GM18909 (cell line): Measurements from ENCODE around the gene RINT1.
"Not testable (repeated sequence)": the region's sequence is repeated elsewhere in the genome, so short reads cannot be mapped to it uniquely, and the experiment has no call there.

Experiments used
- ATAC-seq: cut with Tn5 transposase; IDR thresholded peaks from one replicate; pipeline ENCODE4 v1.9.1; 2021; ENCODE audit warnings: mild to moderate bottlenecking; ENCODE audit not compliant: unreplicated experiment, poor library complexity

RINT1 gene

GRCh38 chr7:105531792-105532671, at the start of gene RINT1:
TSS of gene RINT1 (plus strand) at chr7:105532201. CDS start at chr7:105532316, 115 bp downstream.
- ATAC-seq, result peak; percentile 96

DNA sequence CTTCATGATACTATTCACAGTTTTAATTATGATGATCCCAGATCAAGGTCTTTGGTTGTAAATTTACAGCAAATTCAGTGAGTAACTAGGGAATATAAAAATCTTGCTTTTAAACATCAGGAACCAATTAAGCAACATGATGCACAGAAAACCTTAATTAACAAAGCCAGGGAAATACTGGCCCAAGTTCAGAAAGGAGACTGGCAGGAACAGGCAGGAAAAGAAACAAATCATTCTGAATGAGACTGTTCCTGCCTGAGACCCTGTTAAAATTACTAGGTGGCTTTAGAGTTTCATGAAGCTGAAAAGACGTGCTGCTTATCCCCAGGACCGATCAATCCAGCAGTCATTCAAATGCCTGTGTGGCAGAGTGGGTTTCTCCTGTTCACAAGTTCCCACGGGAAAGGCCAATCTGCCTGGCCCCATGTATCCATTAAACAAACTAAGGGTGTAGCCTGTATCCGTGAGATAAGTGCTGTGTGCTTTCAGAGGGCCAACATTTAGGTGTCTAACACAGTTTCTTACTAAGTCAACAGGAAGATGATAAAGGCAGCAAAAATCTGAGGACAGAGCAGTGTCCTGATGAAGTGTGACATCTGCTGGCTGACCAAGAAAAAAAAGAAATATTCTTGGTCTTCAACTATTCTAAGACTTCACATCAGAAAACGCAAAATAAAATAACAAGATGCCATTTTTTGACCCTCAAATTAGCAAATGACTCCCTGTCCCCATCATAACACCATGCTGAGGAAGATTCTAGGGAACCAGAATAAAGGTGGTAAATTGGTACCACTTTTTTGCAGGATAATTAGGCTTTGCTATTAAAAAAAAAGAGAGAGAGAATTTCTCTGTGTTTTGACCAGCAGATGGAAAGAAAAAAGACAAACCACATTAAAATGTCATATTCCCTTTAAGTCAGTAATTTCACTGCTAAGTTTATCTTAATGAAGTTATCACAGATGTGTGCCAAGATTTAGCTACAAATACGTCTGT, 44.1 kb upstream of the RINT1 start:
- no peak for ATAC-seq

GRCh38 chr7:105489409-105489808, 42.6 kb upstream of the RINT1 start:
- ATAC-seq, result no peak

GRCh38 chr7:105493196-105493922, 38.6 kb upstream of the RINT1 start:
- no peak for ATAC-seq

GRCh38 chr7:105493923-105494315, 38.1 kb upstream of the RINT1 start:
- ATAC-seq, result no peak

DNA sequence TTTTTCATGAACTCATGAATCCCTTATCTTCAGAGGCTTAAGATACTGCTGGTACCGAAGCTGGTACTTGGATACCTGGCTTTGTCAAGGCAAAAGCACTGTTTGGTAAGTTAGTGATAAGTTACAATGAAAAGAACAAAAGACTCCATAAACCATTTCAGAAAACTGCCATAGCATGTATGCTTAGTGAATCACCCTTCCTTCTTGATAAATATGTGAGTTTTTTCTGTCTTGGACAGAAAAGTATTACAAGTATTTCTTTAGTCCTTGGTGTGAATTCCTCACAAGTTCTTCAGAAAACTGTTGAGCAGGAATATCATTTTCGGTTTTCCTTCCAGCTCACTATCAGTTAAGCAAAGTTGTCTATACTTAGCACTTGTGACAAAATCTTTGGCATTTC, 35.5 kb upstream of the RINT1 start:
- ATAC-seq, result no peak

DNA sequence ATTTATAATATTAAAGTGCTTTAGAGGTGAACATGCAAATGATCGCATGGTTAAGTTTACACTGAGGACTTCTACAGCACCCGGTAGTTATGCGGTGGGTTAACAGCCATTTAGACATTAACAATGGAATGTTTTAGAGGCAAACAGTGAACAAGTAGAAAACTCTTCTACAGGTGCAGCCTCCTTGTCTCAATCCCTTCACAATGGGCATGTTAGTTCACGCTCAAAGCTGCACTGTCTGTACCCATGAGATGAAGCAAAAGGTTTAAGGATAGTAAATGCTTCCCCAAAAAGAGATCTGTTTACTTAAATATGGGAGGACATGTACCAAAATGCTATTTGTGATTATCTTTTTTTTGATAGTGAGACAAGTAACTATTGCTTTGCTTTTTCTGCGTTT, 35.0 kb upstream of the RINT1 start:
- ATAC-seq, result no peak

GRCh38 chr7:105502173-105502572, 29.8 kb upstream of the RINT1 start:
- ATAC-seq, result no peak

DNA sequence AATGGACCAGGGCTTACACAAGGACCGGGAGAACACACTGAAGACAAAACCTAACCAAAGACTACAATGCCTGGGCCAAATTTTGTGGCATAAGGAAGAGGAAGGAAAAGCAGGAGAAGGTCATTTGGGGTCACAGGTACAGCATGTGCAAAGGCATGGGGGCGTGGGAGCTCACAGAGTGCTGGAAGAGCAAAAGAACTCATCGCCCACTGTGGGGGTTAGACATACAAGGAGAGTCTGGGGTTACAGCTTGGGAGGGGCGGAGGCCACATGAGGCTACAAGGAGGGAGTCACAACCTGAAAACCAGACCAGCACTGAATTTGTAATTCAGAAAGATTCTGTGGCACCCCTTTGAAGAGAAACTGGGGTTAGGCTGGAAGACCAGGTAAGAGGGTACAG, 19.6 kb upstream of the RINT1 start:
- no peak for ATAC-seq

- no peak for ATAC-seq
Observed at GRCh38 chr7:105512926-105513526, 19.0 kb upstream of the RINT1 start.

GRCh38 chr7:105515610-105516009, 16.4 kb upstream of the RINT1 start:
- ATAC-seq, result not testable (repeated sequence)

DNA sequence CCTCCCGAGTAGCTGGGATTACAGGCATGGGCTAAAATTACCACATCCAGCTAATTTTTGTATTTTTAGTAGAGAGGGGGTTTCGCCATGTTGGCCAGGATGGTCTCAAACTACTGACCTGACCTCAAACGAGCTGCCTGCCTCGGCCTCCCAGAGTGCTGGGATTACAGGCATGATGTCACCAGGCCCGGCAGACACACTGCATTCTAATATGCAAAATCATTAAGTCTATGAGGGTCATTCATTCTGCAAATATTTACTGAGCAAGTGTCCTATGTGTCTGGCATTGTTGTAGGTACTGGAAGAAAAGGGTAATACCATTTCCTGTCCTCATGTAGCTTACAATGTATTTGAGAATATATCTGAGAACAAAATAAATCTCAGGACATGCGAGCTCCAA, 12.6 kb upstream of the RINT1 start:
- ATAC-seq, result no peak

- not testable (repeated sequence) for ATAC-seq
Observed at GRCh38 chr7:105520620-105521019, 11.4 kb upstream of the RINT1 start.

DNA sequence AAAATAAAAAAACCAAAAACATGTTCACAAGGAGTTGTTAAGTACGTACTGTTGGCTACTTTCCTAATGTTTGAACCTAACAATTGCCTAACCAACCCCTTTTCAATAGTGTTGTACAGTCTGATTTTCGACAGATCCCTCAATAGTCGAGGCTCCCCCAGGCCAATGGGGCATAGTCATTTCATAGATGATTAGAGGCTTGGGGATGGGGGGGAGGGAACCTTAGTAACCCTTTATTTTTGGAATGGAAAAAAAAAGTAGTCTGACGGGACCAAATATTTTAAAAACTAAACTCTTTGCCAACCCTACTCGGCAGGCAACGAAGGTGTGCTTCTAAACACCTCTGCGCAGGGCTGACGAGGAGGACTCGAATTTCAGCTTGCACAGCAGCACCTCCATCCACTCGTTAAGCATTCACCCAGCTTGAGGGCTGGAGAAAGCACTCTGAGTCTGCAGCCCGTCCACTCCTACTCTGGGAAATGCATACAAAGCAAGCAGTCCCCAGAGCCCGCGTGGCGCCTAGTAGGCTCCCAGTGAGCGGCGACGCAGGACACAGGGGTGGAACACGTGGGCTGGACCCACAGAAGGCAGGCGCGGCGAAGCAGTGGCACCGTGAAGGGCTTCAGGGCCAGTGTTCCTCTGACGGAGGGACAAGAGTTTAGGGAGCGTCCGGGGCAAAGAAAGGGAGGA, 10.8 kb upstream of the RINT1 start:
- peak; percentile 40 for ATAC-seq

DNA sequence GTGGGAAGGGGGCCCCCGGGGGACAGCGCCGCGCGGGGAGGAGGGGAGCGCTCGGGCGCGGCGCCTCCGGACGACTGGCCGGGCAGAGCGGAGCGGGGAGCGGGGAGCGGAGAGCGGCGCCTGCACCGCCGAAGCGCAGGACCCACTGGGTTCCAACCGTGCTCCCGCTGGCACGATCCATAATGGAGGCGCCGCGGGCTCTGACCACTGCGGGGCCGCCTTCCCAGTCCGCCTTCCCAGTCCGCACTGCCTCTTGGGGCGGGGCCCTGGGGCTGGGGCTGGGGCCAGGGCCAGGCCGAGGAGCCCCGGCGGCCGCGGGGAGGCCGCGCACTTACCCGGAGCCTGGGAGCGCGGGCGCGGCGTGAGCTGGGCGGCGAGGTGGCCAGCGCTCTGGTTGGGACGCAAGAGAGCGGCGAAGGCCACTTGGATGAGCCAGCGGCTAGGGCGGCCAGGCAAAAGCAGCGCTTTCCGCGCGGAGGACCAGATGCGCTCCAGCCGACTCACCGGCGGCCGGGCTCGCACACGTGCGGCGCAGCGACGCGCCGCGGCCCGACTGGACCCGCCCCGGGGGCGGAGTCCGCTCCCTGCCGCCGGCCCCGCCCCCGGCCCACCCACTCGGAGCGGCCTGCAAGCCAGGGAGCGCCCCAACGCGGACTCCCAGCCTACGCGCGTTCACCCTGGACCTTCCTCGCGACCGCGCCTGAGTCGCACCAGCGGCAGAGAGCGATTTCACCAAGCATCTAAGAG, 10.1 kb upstream of the RINT1 start, which contains the start of gene PUS7:
PUS7 (minus strand) TSS at position 555 of the 747 bp plus-strand sequence. CDS start 13,759 bp downstream, outside the sequence.
- ATAC-seq, result peak; percentile 87

DNA sequence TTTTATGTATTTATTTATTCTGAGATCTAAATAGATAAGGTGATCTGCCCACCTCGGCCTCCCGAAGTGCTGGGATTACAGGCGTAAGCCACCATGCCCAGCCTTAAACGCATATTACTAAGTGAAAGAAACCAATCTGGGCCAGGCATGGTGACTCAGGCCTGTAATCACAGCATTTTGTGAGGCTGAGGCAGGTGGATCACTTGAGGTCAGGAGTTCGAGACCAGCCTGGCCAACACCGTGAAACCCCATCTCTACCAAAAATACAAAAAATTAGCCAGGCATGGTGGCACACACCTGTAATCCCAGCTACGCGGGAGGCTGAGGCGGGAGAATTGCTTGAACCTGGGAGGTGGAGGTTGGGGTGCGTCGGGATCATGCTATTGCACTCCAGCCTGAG, 7.6 kb upstream of the RINT1 start:
- not testable (repeated sequence) for ATAC-seq

- no peak for ATAC-seq
Observed at GRCh38 chr7:105524840-105525239, 7.2 kb upstream of the RINT1 start.

DNA sequence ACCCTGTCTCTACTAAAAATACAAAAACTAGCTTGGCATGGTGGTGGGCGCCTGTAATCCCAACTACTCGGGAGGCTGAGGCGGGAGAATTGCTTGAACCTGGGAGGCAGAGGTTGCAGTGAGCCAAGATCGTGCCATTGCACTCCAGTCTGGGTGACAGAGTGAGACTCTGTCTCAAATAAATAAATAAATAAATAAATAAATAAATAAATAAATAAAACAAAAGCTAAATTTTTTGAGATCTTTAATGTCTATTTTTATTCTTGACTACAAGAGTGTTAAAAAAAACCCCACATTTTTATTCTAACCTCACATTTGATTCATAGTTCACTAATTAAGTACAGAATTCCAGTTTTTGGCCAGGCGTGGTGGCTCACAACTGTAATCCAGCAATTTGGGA, 4.3 kb upstream of the RINT1 start:
- ATAC-seq, result not testable (repeated sequence)

DNA sequence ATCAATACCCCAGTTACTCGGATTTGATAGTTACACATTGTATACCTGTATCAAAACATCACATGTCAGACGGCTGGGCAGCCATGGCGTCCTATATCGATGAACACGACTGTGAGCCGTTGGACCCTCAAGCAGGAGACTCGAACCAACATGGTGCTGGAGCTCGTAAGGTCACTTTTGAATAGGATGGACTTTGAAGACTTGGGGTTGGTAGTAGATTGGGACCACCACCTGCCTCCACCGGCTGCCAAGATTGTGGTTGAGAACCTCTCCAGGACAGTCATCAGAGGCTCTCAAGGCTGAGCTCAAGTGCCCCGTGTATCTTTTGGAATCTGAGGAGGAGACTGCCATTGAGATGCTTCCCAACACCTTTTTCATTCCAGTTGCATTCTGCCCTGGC, 1.9 kb upstream of the RINT1 start:
- no peak for ATAC-seq
